GM18907 (cell line): ENCODE results near the gene TRIP13.
"Not testable (repeated sequence)": the region's sequence is repeated elsewhere in the genome, so short reads cannot be mapped to it uniquely, and the experiment has no call there.

Source experiments
- ATAC-seq: cut with Tn5 transposase; IDR thresholded peaks from one replicate; pipeline ENCODE4 v1.9.1; 2021; ENCODE audit warnings: mild to moderate bottlenecking, moderate library complexity; ENCODE audit not compliant: unreplicated experiment

The TRIP13 gene

GRCh38 chr5:934381-934967 lies 41.8 kb downstream of the TRIP13 start:
- not testable (repeated sequence) for ATAC-seq

GRCh38 chr5:935510-936084 lies 42.9 kb downstream of the TRIP13 start:
- ATAC-seq: no peak

- no peak for ATAC-seq
These were observed 43.8 kb downstream of the TRIP13 start for GRCh38 chr5:936149-937144.

GRCh38 chr5:937151-937924 lies 44.7 kb downstream of the TRIP13 start:
- ATAC-seq: no peak

- no peak for ATAC-seq
These were observed 46.7 kb downstream of the TRIP13 start for GRCh38 chr5:939368-939767.

- ATAC-seq: not testable (repeated sequence)
These were observed 48.1 kb downstream of the TRIP13 start for GRCh38 chr5:940741-941140.

GRCh38 chr5:943201-943917 lies 50.7 kb downstream of the TRIP13 start:
- ATAC-seq: no peak

GRCh38 chr5:943918-944620 lies 51.4 kb downstream of the TRIP13 start:
- ATAC-seq: no peak

- no peak for ATAC-seq
These were observed 51.9 kb downstream of the TRIP13 start for GRCh38 chr5:944621-944927.

GRCh38 chr5:944992-945685 lies 52.5 kb downstream of the TRIP13 start:
- no peak for ATAC-seq

- ATAC-seq: no peak
These were observed 53.2 kb downstream of the TRIP13 start for GRCh38 chr5:945691-946551.

GRCh38 chr5:946720-947625 lies 54.3 kb downstream of the TRIP13 start:
- no peak for ATAC-seq

GRCh38 chr5:947626-948471 lies 55.2 kb downstream of the TRIP13 start:
- no peak for ATAC-seq

- ATAC-seq: no peak
These were observed 56.0 kb downstream of the TRIP13 start for GRCh38 chr5:948472-949274.

- no peak for ATAC-seq
These were observed 56.5 kb downstream of the TRIP13 start for GRCh38 chr5:949275-949543.
